ENCODE measurements around the gene NRTN. TPM values are rescaled to one million over a fixed set of nuclear protein-coding genes. Genes with fewer than 3 reads are reported as not detected.

The NRTN gene
- total and polyA plus RNA-seq, 2 donors (not counting 3 experiments of a cell fraction or from before 2014, with no cell fraction given) = 0.41 TPM; not detected in 1

GRCh38 chr19:5793188-5793587, 11.7 kb upstream of the NRTN start:
- no peak for DNase-seq (ENCODE audit: low read depth, low spot score)
- Histone ChIP-seq H3K4me1 (ENCODE audit: control insufficient read depth, extremely low read depth, insufficient read depth, low read length) (peaks cover 5% of the 10 kb centered on the region), H3K36me3 (ENCODE audit: control insufficient read depth in 2 of 2, extremely low read depth in 1 of 2, insufficient read depth in 2 of 2, low read length in 2 of 2) (peaks cover 4 to 11% of the 10 kb centered on the region in 2 experiments), H4K20me1 (replicated peaks; ENCODE audit: control insufficient read depth, extremely low read depth, insufficient read depth, low read length) (no peaks in the 10 kb centered on the region), H3K27me3 (ENCODE audit: control insufficient read depth in 2 of 2, insufficient read depth in 2 of 2, low read length in 2 of 2) (no peaks in the 10 kb centered on the region), H3K27ac (ENCODE audit: insufficient read depth, low read depth, low read length) (no peak overlapping the region), H2AFZ (ENCODE audit: low read depth, low read length) (no peak overlapping the region), H3K9me3 (replicated peaks; ENCODE audit: control insufficient read depth, insufficient read depth, low read length) (no peaks in the 10 kb centered on the region), H3K79me2 (ENCODE audit: control insufficient read depth, insufficient read depth, low read length) (peaks cover 8% of the 10 kb centered on the region), H3K4me3 (replicated peaks in 1 of 3; ENCODE audit: insufficient read depth in 1 of 3, low read depth in 1 of 3, low read length in 3 of 3) (no peak overlapping the region), H3K9me1 (replicated peaks; ENCODE audit: control insufficient read depth, extremely low read depth, insufficient read depth, low read length) (no peaks in the 10 kb centered on the region), H3K9ac (replicated peaks; ENCODE audit: extremely low read depth, insufficient read depth, low read length) (no peak overlapping the region), H3K4me2 (ENCODE audit: insufficient read depth, low read length) (no peak overlapping the region)
- no peak for TF ChIP-seq GATA2 (IDR thresholded peaks at IDR 0.05; ENCODE audit: insufficient read depth, insufficient read length, low read depth, low read length)
- TF ChIP-seq MYC (IDR thresholded peaks at IDR 0.05; ENCODE audit: low read depth, low read length) = no peak
- TF ChIP-seq MAX (IDR thresholded peaks at IDR 0.05; ENCODE audit: insufficient read depth, insufficient read length) = no peak
- TF ChIP-seq FOS (IDR thresholded peaks at IDR 0.05; ENCODE audit: borderline replicate concordance, insufficient read depth, low read length) = no peak
- TF ChIP-seq CTCF (IDR thresholded peaks at IDR 0.05; ENCODE audit: extremely low read depth in 1 of 2, insufficient read depth in 1 of 2, low read depth in 1 of 2, low read length in 2 of 2) = no peak
- no peak for TF ChIP-seq POLR2A (IDR thresholded peaks at IDR 0.05; ENCODE audit: low read depth, low read length)
- no peak for TF ChIP-seq POLR2AphosphoS5 (IDR thresholded peaks at IDR 0.05; ENCODE audit: insufficient read depth, low read depth, low read length)
- no peak for TF ChIP-seq EZH2 (IDR thresholded peaks at IDR 0.05; ENCODE audit: borderline replicate concordance, low read depth, low read length, severe bottlenecking)
- TF ChIP-seq JUN (IDR thresholded peaks at IDR 0.05; ENCODE audit: borderline replicate concordance, insufficient read depth, insufficient read length, low read depth) = no peak
- intact Hi-C loops (cut with micrococcal nuclease) (no loop called here), dilution Hi-C loops (cut with MboI; ENCODE audit: extremely low pct_ligation_motif_present, low sequenced_read_pairs) (no loop called here)
- CTCF ChIA-PET = interaction anchor here (0.8 to 2.6 kb wide), 5 partner anchors 11 to 270 kb away, joined by 3 to 20 read pairs (median 5); partner anchors contain the start of gene RPL36
- FAIRE-seq = no peak
- no TSS peak for BruUV-seq (replicated peaks)
- POLR2A ChIA-PET = no interaction called here

Data from endothelial cell of umbilical vein (primary cell).